GM12801 (cell line): ENCODE measurements around the gene ZNF561.

ENCODE experiments used
- TF ChIP-seq, protein P1 (sequence below): IDR thresholded peaks from one replicate; pipeline ENCODE4 v1.5.1; 2011; ENCODE audit warnings: control low read depth; ENCODE audit not compliant: insufficient read length; ENCODE audit errors: extremely low read depth

The ZNF561 gene

DNA sequence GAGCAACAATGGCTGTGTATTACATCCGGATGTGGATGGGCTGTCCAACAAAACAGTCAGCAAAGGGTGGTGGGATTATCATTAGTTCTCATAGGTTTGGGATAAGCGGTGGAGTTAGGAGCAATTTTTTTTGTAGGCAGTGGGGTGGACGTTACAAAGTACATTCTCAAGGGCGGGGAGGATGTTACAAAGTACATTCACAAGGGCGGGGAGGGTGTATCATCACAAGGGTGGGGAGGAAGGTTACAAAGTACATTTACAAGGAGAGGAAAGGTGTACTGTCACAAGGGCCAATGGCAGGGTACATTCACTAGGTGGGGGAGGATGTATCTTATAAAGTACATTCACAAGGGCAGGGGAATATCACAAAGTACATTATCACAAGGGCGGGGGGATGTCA, 20.8 kb upstream of the ZNF561 start:
- TF ChIP-seq, protein P1, sequence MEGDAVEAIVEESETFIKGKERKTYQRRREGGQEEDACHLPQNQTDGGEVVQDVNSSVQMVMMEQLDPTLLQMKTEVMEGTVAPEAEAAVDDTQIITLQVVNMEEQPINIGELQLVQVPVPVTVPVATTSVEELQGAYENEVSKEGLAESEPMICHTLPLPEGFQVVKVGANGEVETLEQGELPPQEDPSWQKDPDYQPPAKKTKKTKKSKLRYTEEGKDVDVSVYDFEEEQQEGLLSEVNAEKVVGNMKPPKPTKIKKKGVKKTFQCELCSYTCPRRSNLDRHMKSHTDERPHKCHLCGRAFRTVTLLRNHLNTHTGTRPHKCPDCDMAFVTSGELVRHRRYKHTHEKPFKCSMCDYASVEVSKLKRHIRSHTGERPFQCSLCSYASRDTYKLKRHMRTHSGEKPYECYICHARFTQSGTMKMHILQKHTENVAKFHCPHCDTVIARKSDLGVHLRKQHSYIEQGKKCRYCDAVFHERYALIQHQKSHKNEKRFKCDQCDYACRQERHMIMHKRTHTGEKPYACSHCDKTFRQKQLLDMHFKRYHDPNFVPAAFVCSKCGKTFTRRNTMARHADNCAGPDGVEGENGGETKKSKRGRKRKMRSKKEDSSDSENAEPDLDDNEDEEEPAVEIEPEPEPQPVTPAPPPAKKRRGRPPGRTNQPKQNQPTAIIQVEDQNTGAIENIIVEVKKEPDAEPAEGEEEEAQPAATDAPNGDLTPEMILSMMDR: no peak

DNA sequence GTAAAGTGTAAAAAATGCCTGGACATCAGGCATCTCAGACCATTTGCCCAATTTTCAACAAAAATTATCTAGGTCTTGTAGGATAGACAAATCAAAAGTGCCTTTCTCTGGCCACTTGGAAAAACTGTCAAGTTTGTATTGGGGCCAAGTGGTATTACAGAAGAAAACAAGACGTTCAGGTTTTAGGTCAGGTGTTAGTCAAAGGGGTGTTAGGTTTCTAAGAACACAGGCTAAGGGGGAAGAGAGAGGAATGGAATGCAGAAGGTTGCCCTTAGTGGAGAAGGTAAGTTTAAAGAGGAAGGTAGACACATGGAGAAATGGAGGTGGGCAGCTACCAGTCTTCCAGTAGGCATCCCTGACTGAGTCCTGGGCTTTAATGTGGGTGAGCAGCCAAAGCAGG, 19.9 kb upstream of the ZNF561 start:
- TF ChIP-seq, protein P1: no peak

DNA sequence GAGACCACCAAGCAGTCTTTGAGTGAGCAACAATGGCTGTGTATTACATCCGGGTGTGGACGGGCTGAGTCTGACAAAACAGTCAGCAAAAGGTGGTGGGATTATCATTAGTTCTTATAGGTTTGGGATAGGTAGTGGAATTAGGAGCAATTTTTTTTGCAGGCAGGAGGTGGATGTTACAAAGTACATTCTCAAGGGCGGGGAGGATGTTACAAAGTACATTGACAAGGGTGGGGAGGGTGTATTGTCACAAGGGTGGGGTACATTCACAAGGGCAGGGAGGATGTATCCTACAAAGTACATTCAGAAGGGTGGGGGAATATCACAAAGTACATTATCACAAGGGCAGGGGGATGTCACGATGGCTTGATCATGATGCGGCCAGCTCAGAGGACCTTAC, 15.0 kb upstream of the ZNF561 start:
- TF ChIP-seq, protein P1: no peak

DNA sequence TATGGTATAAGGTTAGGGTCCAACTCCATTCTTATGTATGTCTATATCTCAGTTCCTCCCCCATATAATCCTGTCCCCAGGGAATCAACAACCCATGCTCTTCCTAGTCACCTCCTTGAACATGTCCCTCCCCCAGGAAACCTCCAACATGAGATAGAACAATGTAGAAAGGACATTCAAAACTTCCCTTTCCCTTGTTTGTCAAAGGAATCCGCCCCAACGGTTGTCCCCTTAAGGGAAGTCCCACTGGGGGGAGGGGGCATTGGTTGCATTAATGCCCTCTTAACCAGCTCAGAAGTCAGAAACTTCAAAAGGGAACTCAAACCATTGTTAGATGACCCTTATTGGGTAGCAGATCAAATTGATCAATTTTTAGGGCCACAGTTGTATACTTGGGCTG, 6.8 kb upstream of the ZNF561 start:
- TF ChIP-seq, protein P1: no peak

DNA sequence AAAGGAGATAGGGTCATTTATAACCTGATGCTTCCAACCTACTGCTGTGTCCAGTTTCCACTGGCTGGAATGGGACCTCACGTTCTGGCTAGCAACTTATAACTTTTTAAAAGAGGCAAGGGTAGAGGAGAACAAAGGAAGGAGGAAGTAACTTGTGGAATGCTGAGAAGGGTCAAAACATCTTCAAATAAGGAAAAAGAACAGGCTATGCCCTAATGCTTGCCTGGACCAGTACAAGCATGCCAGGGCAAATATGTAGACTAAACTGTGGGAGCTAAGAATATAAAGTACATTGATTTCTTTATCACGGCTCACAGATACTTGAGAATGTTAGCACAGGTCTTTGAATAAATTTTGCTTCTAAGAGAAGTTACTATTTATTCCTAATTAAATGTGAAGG, 1.5 kb upstream of the ZNF561 start:
- TF ChIP-seq, protein P1: no peak

DNA sequence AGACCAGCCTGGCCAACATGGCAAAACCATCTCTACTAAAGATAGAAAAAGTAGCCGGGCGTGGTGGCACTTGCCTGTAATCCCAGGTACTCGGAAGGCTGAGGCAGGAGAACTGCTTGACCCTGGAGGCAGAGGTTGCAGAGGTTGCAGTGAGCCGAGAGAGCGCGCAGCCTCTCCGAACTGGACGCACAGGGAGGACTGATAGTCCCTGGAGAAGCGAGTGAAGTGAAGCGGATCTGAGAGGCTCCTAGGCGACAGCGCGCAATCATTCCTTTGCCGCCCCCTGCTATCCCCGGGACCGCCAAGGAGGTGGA, 233 bp downstream of the ZNF561 start:
- TF ChIP-seq, protein P1: no peak

DNA sequence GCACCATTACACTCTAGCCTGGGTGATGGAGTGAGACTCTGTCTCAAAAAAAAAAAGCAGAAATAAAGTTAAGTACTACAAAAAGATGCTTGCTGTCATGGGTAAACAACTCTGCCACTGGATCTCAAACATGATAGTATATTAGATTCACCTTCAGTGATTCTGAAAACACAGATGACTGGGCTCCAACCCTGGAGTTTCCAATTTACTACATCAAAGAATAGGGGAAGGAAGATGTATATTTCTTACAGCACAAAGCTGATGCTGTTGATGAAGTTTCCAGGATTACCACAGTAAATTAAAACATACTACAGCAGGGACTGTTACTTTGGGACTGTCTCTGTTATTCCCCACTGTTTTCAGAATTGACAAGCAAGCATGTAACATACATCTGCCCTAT, 5.2 kb downstream of the ZNF561 start:
- TF ChIP-seq, protein P1: no peak
